ENCODE results near the gene GLS.
"Not testable (repeated sequence)": the region's sequence is repeated elsewhere in the genome, so short reads cannot be mapped to it uniquely, and the experiment has no call there.

Gene GLS

DNA sequence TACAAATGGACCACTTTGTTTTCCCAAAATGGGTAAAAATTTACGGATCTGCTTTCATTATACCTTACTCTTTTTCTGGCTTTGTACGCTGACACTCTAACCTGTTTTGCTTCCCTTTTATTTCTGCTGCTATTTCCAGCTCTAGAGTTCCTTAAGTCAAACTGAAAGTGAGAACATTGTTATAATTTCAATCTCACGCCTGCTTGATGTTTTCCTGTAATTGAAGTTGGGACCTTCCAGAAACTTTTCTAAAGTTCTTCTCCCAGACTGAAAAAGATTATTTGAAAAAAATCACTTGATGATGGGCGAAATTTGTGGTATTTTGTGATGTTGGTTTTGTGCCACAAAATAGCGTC, 1.8 kb downstream of the GLS start:
- H4K8ac ChIP-seq (ENCODE audit: low read depth, low read length), result no peak overlapping the region
- H3K27me3 ChIP-seq (ENCODE audit: control insufficient read depth in 3 of 3, insufficient read depth in 3 of 3, low read depth in 1 of 3, low read length in 3 of 3), result no peaks in the 10 kb centered on the region
- peaks cover 6% of the 10 kb centered on the region for H3K79me1 ChIP-seq (ENCODE audit: low read depth, low read length)
- H4K91ac ChIP-seq (ENCODE audit: low read depth, low read length, poor library complexity), result no peak overlapping the region
- DNase-seq (ENCODE audit: low spot score), result no peak
- H3K27ac ChIP-seq (replicated peaks; ENCODE audit: low read length), result no peak overlapping the region
- H3K9ac ChIP-seq (ENCODE audit: low read depth, low read length, poor library complexity), result no peak overlapping the region
- no peak overlapping the region for H2BK5ac ChIP-seq (ENCODE audit: low read length)
- no peak overlapping the region for H3K23ac ChIP-seq (ENCODE audit: low read depth, low read length, poor library complexity)
- no peak overlapping the region for H3K18ac ChIP-seq (ENCODE audit: low read length)
- no peak overlapping the region for H2BK15ac ChIP-seq (ENCODE audit: low read length)
- no peak overlapping the region for H3K4ac ChIP-seq (ENCODE audit: low read length)
- H3K4me2 ChIP-seq (ENCODE audit: insufficient read depth, low read length, poor library complexity, severe bottlenecking), result peak overlapping the region; percentile 75
- no peak overlapping the region for H2BK120ac ChIP-seq (ENCODE audit: low read depth, low read length)
- H3K9me3 ChIP-seq (replicated peaks in 1 of 2; ENCODE audit: control insufficient read depth in 2 of 2, insufficient read depth in 1 of 2, low read depth in 1 of 2, low read length in 2 of 2), result no peaks in the 10 kb centered on the region
- WGBS, 2 donors (ENCODE audit: extremely low coverage in 2 of 2, insufficient read length in 2 of 2, insufficient replicate concordance in 1 of 2), result no CpG with 5 or more reads among the region's 5 CpGs
- no peak overlapping the region for H3K14ac ChIP-seq (ENCODE audit: low read length)
- H3K4me1 ChIP-seq (ENCODE audit: control insufficient read depth in 2 of 2, insufficient read depth in 1 of 2, low read depth in 1 of 2, low read length in 2 of 2), result peaks cover 1 to 12% of the 10 kb centered on the region in 2 donors
- H2AK5ac ChIP-seq (ENCODE audit: low read depth, low read length), result no peak overlapping the region
- H3K36me3 ChIP-seq (replicated peaks in 1 of 2; ENCODE audit: control insufficient read depth in 2 of 2, insufficient read depth in 2 of 2, low read length in 2 of 2), result peaks cover 0 to 10% of the 10 kb centered on the region in 2 donors
- H2BK12ac ChIP-seq (ENCODE audit: low read length), result no peak overlapping the region
- H2AFZ ChIP-seq (ENCODE audit: low read length), result peak overlapping the region; percentile 99
- H3K4me3 ChIP-seq (ENCODE audit: low read length in 2 of 2), result peak overlapping the region in 1 of 2 donors; percentile 83

DNA sequence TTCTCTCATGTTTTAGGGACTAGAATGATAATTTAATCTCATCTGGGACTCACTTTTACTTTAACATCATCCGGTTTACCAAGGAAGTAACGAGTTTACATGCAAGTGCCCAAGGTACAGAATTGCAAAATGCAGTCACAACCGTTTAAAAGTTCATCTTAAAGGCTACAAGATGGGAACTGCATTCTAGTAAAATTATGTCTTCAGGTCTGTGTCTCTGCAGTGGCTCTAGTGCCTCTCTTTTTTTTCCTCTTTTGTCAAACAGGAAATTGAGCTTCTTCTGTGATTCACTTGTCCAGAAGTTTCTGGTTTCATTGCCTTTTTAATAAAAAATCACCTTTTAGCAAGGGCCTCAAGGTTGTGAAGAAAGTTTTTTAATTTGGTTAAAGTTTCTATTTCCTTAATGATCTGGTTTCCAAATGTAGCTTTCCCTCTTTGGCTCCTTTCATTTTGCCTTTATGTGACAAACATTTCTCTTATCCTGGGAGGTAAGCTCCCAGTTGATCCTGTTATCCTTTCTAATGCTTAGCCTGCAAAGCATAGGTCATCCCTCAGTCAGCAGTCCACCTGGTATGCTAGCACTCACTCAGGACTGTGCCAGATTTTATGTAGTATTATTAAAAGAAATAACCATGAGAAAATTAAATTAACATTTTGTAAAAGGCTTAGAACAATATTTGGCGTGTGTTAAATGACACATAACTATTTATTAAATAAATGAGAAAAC, 2.4 kb downstream of the GLS start:
- Histone ChIP-seq H3K9me3 (replicated peaks in 1 of 2; ENCODE audit: control insufficient read depth in 2 of 2, insufficient read depth in 1 of 2, low read depth in 1 of 2, low read length in 2 of 2) (no peaks in the 10 kb centered on the region), H3K9ac (ENCODE audit: low read depth, low read length, poor library complexity) (no peak overlapping the region), H2BK15ac (ENCODE audit: low read length) (no peak overlapping the region), H3K4me2 (ENCODE audit: insufficient read depth, low read length, poor library complexity, severe bottlenecking) (no peak overlapping the region), H4K8ac (ENCODE audit: low read depth, low read length) (no peak overlapping the region), H4K91ac (ENCODE audit: low read depth, low read length, poor library complexity) (no peak overlapping the region), H2BK120ac (ENCODE audit: low read depth, low read length) (no peak overlapping the region), H3K14ac (ENCODE audit: low read length) (no peak overlapping the region), H3K27ac (replicated peaks; ENCODE audit: low read length) (no peak overlapping the region), H2BK12ac (ENCODE audit: low read length) (no peak overlapping the region), H3K18ac (ENCODE audit: low read length) (no peak overlapping the region), H3K36me3 (replicated peaks in 1 of 2; ENCODE audit: control insufficient read depth in 2 of 2, insufficient read depth in 2 of 2, low read length in 2 of 2) (peaks cover 0 to 13% of the 10 kb centered on the region in 2 donors), H3K4me3 (ENCODE audit: low read length in 2 of 2) (peak overlapping the region in 1 of 2 donors; percentile 83), H2AFZ (ENCODE audit: low read length) (no peak overlapping the region), H2AK5ac (ENCODE audit: low read depth, low read length) (no peak overlapping the region), H3K27me3 (ENCODE audit: control insufficient read depth in 3 of 3, insufficient read depth in 3 of 3, low read depth in 1 of 3, low read length in 3 of 3) (no peaks in the 10 kb centered on the region), H3K23ac (ENCODE audit: low read depth, low read length, poor library complexity) (no peak overlapping the region), H2BK5ac (ENCODE audit: low read length) (no peak overlapping the region), H3K4ac (ENCODE audit: low read length) (no peak overlapping the region), H3K79me1 (ENCODE audit: low read depth, low read length) (peaks cover 6% of the 10 kb centered on the region), H3K4me1 (ENCODE audit: control insufficient read depth in 2 of 2, insufficient read depth in 1 of 2, low read depth in 1 of 2, low read length in 2 of 2) (peaks cover 1 to 12% of the 10 kb centered on the region in 2 donors)
- no CpG with 5 or more reads among the region's 4 CpGs for WGBS, 2 donors (ENCODE audit: extremely low coverage in 2 of 2, insufficient read length in 2 of 2, insufficient replicate concordance in 1 of 2)
- no peak for DNase-seq (ENCODE audit: low spot score)

DNA sequence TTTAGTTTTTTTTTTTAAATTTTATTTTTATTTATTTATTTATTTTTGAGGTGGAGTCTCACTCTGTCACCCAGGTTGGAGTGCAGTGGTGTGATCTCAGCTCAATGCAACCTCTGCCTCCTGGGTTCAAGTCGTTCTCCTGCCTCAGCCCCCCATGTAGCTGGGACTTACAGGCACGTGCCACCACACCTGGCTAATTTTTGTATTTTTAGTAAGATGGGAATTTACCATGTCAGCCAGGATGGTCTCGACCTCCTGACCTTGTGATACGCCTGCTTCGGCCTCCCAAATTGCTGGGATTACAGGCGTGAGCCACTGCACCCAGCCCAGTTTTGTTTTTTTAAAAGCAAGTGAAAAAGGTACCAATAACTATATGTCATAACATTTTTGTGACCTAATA, 5.2 kb downstream of the GLS start:
- H4K8ac ChIP-seq (ENCODE audit: low read depth, low read length); H2BK15ac ChIP-seq (ENCODE audit: low read length); H3K9ac ChIP-seq (ENCODE audit: low read depth, low read length, poor library complexity); H3K79me1 ChIP-seq (ENCODE audit: low read depth, low read length); H2BK12ac ChIP-seq (ENCODE audit: low read length); H3K18ac ChIP-seq (ENCODE audit: low read length); H3K27ac ChIP-seq (replicated peaks; ENCODE audit: low read length); DNase-seq (ENCODE audit: low spot score); H2BK5ac ChIP-seq (ENCODE audit: low read length); H2AFZ ChIP-seq (ENCODE audit: low read length); H2AK5ac ChIP-seq (ENCODE audit: low read depth, low read length); H3K4me2 ChIP-seq (ENCODE audit: insufficient read depth, low read length, poor library complexity, severe bottlenecking); H2BK120ac ChIP-seq (ENCODE audit: low read depth, low read length); H3K4ac ChIP-seq (ENCODE audit: low read length); H3K23ac ChIP-seq (ENCODE audit: low read depth, low read length, poor library complexity); H3K14ac ChIP-seq (ENCODE audit: low read length); H4K91ac ChIP-seq (ENCODE audit: low read depth, low read length, poor library complexity); H3K27me3 ChIP-seq (ENCODE audit: control insufficient read depth in 3 of 3, insufficient read depth in 3 of 3, low read depth in 1 of 3, low read length in 3 of 3); H3K4me3 ChIP-seq (ENCODE audit: low read length in 2 of 2); H3K9me3 ChIP-seq (replicated peaks in 1 of 2; ENCODE audit: control insufficient read depth in 2 of 2, insufficient read depth in 1 of 2, low read depth in 1 of 2, low read length in 2 of 2): not testable (repeated sequence)
- no CpG with 5 or more reads among the region's 6 CpGs for WGBS, 2 donors (ENCODE audit: extremely low coverage in 2 of 2, insufficient read length in 2 of 2, insufficient replicate concordance in 1 of 2)
- H3K36me3 ChIP-seq (replicated peaks in 1 of 2; ENCODE audit: control insufficient read depth in 2 of 2, insufficient read depth in 2 of 2, low read length in 2 of 2), result peaks cover 0 to 36% of the 10 kb centered on the region in 2 donors
- H3K4me1 ChIP-seq (ENCODE audit: control insufficient read depth in 2 of 2, insufficient read depth in 1 of 2, low read depth in 1 of 2, low read length in 2 of 2), result peaks cover 1 to 12% of the 10 kb centered on the region in 2 donors

DNA sequence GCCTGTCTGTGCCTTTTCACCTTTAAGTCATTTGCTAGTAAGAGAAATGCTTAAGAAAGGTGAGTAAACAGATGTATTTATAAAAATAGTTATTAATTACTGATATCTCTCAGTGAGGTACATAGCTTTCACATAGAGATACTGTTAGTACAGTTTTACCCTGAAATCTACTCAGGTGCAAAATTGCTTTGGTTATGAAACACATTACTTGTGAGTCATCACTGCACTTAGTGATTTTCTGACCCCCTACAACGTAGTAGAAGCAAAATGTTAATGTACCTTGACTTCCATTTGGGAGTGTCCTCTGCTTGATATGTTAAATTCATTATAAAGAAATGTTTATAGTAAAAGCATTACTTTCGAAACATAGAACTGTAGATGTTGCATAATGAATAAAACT, 6.5 kb downstream of the GLS start:
- Histone ChIP-seq H3K4me3 (ENCODE audit: low read length in 2 of 2) (no peak overlapping the region), H3K14ac (ENCODE audit: low read length) (no peak overlapping the region), H2AK5ac (ENCODE audit: low read depth, low read length) (no peak overlapping the region), H3K4me1 (ENCODE audit: control insufficient read depth in 2 of 2, insufficient read depth in 1 of 2, low read depth in 1 of 2, low read length in 2 of 2) (peaks cover 1 to 12% of the 10 kb centered on the region in 2 donors), H4K8ac (ENCODE audit: low read depth, low read length) (no peak overlapping the region), H2BK120ac (ENCODE audit: low read depth, low read length) (no peak overlapping the region), H3K4ac (ENCODE audit: low read length) (no peak overlapping the region), H3K18ac (ENCODE audit: low read length) (no peak overlapping the region), H3K9ac (ENCODE audit: low read depth, low read length, poor library complexity) (no peak overlapping the region), H3K27me3 (ENCODE audit: control insufficient read depth in 3 of 3, insufficient read depth in 3 of 3, low read depth in 1 of 3, low read length in 3 of 3) (no peaks in the 10 kb centered on the region), H3K27ac (replicated peaks; ENCODE audit: low read length) (no peak overlapping the region), H3K79me1 (ENCODE audit: low read depth, low read length) (no peaks in the 10 kb centered on the region), H2BK15ac (ENCODE audit: low read length) (no peak overlapping the region), H2BK5ac (ENCODE audit: low read length) (no peak overlapping the region), H3K36me3 (replicated peaks in 1 of 2; ENCODE audit: control insufficient read depth in 2 of 2, insufficient read depth in 2 of 2, low read length in 2 of 2) (peaks cover 0 to 36% of the 10 kb centered on the region in 2 donors), H2AFZ (ENCODE audit: low read length) (no peak overlapping the region), H4K91ac (ENCODE audit: low read depth, low read length, poor library complexity) (no peak overlapping the region), H2BK12ac (ENCODE audit: low read length) (no peak overlapping the region), H3K23ac (ENCODE audit: low read depth, low read length, poor library complexity) (no peak overlapping the region), H3K9me3 (replicated peaks in 1 of 2; ENCODE audit: control insufficient read depth in 2 of 2, insufficient read depth in 1 of 2, low read depth in 1 of 2, low read length in 2 of 2) (no peaks in the 10 kb centered on the region), H3K4me2 (ENCODE audit: insufficient read depth, low read length, poor library complexity, severe bottlenecking) (no peak overlapping the region)
- WGBS, 2 donors (ENCODE audit: extremely low coverage in 2 of 2, insufficient read length in 2 of 2, insufficient replicate concordance in 1 of 2), result no CpG with 5 or more reads among the region's 2 CpGs
- no peak for DNase-seq (ENCODE audit: low spot score)
